HG02798 (cell line): Measurements from ENCODE around the gene CASP2.

ENCODE experiments used
- ATAC-seq: cut with Tn5 transposase; IDR thresholded peaks from one replicate; pipeline ENCODE4 v1.9.1; 2021; ENCODE audit warnings: mild to moderate bottlenecking; ENCODE audit not compliant: unreplicated experiment, poor library complexity

CASP2 gene

DNA sequence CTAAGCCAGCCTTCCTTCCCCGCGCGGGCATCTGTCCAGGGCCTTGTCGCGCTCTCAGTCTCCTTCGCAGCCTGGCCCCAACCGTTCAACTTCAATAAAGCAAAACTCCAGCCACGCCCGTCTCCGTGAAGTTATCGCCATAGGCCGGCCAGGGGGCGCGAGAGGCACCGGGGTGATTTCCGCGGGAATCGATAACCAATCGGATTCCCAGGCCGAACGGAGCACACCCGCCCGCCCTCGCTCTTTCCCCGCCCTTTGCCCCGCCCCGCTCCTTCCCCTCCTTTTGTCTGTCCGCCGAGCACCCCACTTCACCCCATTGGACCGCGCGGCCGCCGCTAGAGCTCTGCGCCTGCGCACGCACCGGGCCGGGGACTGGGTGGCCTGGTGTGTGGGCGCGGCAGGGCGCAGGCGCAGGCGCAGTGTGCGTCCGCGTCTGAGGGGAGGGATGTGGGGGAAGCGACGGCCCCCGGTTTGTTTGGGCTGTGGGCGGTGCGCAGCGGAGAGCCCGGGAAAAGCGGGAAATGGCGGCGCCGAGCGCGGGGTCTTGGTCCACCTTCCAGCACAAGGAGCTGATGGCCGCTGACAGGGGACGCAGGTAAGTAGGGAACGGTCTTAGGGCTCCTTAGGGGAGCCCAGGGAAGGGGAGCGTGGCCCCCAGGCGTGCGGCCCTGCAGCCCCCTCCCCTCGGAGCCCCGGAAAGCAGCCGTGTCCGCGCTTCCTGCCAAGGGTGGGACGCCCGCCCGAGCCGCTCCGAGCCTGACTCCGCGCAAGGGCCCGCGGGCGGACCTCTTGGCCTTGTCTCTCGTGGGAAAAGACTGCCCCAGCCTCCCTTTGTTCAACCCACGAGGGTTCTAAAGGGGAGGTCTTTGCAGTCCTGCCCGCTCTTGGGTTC, at the start of gene CASP2:
TSS of gene CASP2 (plus strand) at position 417 of the 892 bp plus-strand sequence. CDS start at position 522, 105 bp downstream.
- peak; percentile 93 for ATAC-seq

DNA sequence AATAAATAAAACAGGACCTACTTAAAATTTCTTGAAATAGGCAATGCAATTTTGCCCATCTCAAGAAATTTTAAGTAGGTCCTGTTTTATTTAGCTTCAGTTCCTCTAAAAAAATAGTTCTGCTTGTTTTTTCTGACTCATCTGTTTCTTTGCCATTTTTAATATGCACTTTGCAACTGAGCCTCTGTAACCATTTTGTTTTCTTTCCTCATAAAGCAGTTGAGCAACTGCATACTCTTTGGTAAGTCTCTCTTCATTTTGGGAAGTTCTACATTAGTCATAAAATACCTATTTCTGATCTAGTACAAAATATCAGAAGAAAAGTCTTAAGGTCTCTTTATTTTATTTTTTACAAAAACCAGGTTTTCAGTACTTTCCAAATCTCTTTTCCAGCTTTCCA, 48.3 kb upstream of the CASP2 start:
- ATAC-seq = no peak

DNA sequence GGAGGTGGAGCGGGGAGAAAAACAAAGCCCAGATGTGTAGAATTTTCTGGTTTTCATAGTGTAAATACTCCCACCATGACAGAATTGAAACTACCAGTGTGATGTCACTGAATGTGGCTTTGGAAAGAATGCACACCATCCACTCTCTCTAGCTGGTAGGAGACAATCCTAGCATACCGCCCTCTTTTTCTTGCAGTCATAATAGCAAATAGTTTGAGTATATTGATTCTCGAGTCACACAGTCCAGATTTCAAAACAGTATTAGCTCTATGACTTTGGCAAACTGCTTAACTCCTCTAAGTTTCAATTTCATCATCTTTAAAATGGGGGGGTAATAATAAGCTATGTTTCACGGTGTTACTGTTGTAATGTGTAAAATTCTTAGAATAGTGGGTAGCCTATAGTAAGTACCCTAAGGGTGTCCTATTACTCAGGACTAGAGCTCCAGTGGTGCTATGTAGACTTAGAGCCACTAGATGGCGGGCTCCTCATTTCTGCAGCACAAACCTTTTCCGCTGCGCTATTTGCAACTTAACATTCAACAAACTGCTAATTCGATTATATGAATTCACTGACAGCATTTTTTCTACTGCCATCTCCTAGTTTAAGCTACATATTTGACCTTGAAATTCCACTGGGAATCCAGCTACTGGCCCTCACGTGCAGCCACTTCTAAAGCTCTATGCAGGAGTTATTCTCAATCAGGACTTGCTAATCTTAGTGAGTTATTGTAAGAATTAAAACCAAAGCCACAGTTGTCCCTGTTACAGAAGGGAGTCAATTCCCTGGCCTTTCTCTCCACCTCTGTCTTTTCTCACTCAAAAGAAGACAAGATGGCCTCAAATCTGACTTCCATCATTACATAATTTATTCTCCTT, 47.6 kb upstream of the CASP2 start:
- peak; percentile 96 for ATAC-seq

DNA sequence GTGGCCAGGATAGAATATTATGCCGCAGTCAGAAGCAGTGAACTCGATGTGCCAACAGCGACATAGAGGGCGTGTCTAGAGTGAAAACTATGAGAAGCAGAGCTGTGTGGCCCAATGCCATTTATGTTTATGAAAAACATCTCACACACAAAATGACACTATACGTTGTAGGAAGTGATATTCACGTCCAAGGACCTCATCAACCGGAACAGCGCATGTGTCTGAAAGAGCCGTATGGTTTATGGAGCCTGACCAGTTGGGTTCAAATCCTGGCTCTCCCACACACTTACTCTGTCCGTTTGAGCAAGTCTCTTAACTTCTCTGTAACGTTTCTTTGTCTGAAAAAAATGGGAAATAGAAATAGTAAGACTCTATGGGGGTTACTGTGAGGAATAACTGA, 45.8 kb upstream of the CASP2 start:
- no peak for ATAC-seq

DNA sequence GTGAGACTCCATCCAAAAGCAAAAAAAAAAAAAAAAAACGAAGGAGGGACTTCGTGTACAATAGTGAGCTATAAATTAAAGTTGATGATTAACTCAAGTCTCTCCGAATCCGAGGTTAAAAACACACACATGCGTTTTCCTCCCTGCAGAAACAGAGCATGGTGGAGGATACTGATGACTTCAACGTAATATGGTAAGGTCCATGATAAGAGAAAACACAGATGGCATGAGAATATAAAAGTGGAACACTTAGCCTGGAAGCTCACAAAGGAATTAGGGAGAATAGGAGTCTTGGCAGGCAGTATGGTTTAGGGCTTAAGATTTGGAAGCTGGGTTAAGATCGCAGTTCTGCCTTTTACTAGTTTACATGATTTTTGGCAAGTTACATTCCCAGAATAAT, 45.0 kb upstream of the CASP2 start:
- ATAC-seq = no peak

DNA sequence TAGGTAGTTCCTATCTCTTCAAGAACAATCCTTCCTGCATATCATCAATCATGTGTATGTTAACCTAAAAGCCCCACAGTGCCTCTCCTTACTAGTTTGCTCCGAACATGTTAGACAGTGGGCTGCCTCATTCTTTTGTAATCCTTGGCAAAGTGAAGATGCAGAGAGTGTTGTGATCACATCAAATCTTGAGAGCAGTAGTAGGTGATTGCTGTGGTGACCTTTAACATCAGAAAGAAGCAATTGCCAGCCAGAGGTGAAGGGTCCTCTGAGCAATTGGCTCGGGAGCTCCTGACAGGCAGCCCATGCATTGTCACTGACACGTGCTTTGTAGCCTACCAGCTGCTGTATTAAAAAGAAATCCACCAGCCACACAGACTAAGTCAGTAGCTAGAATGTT, 44.5 kb upstream of the CASP2 start:
- no peak for ATAC-seq

DNA sequence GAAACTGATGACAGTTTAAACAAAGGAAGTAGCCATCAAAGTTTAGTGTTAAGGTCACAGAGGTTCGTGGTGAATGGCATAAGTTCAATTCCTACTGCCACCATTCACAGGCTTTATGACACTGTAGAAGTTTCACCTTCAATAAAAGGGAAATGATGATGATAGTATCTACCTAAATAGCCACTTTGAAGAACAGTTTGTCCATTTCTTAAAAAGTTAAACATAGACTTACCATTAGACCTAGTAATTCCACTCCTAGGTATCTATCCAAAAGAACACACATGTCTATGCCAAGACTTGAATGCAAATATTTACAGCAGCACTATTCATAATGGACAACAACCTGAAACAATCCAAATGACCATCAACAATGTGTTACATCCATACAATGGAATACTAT, 43.8 kb upstream of the CASP2 start:
- no peak for ATAC-seq

DNA sequence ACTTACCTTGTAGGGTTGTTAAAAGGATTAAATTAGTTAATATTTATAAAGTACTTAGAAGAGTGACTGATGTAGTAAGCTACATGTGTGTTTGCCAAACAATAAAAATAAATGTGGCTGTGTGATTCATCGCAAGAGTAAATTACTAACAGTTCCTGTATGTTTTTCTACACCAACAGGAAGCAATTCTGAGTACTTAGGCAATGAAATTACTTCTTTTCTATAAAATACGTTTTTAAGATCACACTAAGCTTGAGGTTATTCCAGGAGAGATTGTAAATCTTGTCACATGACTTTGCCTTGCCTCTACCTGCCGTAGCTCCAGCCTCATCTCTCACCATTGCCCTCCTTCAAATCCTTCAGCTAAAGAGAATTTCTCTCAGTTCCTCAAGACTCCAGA, 43.0 kb upstream of the CASP2 start:
- ATAC-seq = no peak

DNA sequence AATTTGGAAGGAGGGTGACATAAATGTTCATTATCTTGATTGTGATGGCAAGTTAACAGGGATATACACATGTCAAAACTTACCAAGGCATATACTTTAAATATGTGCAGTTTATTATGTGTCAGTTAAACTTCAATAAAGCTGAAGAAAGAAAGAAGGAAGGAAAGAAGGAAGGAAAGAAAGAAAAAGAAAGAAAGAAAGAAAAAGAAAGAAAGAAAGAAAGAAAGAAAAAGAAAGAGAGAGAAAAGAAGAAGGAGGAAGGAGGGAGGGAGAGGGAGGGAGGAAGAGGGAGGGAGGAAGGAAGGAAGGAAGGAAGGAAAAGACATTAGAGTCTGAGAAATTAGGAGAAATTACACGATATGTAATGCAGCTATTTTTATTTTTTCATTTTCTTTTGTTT, 40.8 kb upstream of the CASP2 start:
- ATAC-seq = no peak

DNA sequence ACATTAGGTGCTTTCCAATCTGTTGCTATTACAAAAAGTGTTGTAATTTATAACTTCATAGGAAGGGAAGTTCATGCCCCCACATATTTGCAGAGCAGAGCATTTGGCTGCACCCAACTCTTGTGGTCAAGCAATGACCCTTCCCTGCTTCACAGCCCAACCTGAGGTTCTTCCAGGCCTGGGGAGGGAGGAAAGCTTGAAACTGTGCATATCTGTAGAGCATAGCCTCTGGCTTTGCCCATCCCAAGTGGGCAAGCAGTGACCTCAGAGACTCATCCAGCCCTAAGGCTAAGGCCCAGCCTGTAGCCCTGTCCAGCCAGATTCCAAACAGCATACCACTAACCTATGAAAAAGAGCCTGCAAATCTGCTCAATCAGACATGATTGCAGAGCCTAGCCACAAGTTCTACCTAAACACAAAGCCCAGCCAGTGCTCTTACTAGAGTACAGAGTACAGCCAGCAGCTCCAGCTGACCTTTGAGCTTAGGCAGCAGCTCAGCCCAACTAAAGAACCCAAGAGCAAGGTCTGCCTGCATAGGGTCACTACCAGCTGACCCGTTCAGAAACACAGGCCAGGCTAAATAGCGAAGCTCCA, 39.3 kb upstream of the CASP2 start:
- ATAC-seq = no peak

DNA sequence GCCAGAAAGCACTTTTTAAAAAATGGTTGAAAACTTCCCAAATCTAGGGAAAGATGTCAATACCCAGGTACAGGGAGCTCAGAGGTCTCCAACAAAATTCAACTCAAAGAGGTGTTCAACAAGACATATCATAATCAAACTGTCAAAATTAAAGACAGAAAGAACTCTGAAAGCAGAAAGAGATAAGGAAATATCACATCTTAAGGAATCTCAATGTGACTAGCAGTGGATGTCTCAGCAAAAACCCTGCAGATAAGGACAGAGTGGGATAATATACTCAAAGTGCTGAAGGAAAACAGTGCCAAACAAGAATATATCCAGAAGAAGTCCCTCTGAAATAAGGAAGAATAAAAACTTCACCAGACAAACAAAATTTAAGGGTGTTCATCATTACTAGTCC, 38.0 kb upstream of the CASP2 start:
- ATAC-seq = no peak

DNA sequence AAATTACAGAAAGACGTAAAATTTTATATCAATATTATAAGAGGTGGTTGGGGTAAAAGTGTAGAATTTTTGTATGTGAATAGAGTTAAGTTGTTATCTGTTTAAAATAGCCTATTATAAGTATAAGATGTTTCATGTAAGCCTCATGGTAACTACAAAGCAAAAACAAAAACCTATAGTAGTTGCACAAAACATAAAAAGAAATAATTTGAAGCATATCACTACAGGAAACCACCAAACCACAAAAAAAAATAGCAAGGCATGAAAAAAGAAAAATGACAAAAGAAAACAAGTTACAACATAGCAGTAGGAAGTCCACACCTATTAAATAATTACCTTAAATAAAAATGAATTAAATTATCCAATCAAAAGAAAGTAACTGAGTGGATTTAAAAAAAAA, 37.3 kb upstream of the CASP2 start:
- no peak for ATAC-seq

DNA sequence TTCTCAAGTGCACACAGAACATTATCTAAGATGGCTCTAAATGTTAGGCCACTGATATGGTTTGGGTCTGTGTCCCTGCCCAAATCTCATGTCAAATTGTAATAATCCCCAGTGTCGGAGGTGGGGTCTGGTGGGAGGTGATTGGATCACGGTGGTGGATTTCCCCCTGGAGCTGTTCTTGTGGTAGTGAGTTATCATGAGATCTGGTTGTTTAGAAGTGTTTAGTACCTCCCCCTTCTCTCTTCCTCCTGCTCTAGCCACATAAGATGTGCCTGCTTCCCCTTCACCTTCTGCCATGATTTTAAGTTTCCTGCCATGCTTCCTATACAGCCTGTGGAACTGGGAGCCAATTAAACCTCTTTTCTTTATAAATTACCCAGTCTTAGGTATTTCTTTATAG, 36.1 kb upstream of the CASP2 start:
- ATAC-seq = no peak

DNA sequence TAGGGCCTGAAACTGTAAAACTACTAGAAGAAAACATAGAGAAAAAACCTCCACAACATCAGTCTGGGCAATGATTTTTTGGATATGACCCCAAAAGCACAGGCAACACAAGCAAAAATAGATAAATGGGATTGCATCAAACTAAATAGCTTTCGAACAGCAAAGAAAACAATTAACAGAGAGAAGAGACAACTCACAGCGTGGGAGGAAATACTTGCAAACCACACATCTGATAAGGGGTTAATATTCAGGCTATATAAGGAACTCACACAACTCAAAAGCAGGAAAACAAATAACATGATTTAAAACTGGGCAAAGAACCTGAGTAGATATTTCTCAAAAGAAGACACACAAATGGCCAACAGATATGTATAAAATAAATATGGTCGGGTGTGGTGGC, 32.6 kb upstream of the CASP2 start:
- no peak for ATAC-seq

DNA sequence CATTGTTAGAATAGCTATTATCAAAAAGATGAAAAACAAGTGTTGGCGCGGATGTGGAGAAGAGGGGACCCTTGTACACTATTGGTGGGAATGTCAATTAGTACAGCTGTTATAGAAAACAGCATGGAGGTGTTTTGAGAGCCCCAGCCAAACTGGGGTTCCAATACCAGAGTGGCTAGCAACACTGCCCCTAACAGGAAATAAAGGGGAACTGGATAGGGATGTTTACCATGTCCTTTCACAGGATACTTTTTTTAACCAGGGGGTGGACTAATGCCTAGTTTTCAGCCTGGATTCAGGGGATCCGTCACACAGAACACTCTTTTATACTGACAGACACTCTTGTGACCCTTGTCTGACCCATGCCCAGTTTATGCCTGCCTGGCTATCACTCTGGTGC, 31.8 kb upstream of the CASP2 start:
- no peak for ATAC-seq

DNA sequence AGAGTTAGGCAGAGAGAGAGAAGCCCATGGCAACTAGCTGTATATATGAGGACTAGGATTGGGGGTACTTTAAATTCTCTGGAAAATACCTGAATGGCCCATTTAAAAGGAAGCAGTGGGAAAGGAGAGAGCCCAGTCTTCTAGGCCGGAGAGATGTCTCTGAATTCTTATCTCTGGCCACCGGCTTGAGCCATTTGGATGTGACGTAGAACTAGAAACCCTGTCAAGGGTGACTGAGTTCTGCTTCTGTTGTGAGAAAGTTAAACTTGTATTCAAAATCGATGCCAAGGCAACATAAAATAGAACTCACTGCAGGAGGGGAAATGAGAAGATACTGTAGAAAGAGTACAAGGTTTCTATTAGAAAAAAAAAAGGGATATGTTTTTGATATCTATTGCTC, 31.2 kb upstream of the CASP2 start:
- ATAC-seq = peak; percentile 69

DNA sequence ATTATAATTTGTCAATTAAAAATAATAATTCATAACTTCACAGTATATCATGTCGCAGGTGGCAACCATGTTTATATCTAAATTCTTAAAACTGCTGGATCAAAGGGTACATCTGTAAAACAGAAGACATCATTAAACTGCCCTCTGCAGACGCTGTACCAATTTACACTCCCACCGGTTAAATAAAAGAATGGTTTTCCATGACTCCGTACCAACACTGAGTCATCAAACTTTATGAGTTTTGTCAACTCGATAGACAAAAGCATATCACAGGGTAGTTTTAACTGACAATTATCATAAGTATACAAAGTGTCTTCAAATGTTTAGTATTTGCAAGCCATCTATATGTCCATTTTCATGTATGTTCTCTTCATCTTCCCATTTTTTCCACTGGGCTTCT, 30.6 kb upstream of the CASP2 start:
- ATAC-seq = no peak

DNA sequence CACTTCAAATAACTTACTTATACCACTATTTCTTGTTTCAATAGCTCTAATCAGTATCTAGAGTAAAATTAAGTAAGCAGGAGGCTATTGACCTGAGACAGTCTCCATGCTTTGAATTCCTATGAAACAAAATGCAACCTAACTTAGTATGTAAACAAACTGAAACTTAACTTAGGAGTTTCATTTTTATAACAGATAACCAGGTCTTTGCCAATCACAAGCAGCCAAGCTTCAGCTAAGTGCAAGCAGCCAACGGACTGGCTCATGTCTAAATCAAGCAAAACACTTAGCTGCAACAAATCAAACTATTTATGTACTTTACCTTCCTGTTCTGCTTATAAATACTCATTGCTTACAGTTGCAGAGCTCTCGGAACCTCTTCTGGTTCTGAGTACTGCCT, 29.3 kb upstream of the CASP2 start:
- ATAC-seq = peak; percentile 50

DNA sequence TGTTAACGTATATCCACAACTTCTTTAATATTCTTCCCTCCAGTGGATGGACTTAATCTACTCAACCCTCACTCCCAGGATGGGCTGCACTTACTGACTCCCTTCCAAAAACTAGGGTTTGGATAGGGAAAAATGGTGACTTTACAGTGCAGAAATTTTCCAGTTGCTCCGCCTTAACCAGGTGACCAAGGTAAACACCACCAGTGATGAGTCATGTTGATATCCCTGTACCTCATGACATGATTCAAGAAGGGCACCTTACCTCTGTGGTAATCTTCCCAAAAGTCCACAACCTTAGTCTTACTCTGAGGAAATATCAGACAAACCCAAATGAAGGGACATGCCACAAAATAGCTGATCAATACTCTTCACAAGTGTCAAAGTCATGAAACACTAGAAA, 28.4 kb upstream of the CASP2 start:
- ATAC-seq = no peak

DNA sequence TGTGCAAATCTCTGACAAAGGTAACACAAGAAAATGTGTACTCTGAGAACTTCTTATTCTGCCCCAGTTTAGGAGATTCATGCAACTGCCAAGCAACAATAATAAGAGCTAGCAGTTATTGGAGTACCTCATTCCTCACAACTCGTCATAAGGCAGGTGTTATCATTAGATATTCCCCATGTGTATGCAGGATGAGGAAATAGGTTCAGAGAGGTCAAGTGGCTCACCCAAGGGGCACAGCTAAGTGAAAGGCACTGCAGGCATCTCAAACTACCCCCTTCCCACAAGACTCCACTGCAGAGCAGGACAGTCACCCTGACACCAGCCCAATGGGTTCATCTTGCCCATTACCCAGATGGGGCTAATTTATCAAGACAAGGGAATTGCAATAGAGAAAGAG, 26.2 kb upstream of the CASP2 start:
- no peak for ATAC-seq
